HCT116 (cell line): ENCODE measurements around the gene PDE4C. TPM values are rescaled to one million over a fixed set of nuclear protein-coding genes. Genes with fewer than 3 reads are reported as not detected.

Experiments
- ATAC-seq: fragments of 200-7000 bp; cut with Tn5 transposase; 2 replicates; pipeline ENCODE4 v1.9.1; 2020; ENCODE audit warnings: mild to moderate bottlenecking, moderate library complexity
- BruUV-seq: library from RNA; stranded (reverse); fragments of 400-500 nt; replicated peaks from 2 replicates; lab custom pipeline; 2021; lab: Mats Ljungman, UMichigan
- CTCF ChIA-PET: fragments of 300-600 bp; sonication (Branson Sonifier 250); formaldehyde crosslinking; loops from one replicate; lab custom pipeline; 2021; ENCODE audit warnings: antibody characterized with exemption; lab: Charles Lee
- POLR2A ChIA-PET: fragments of 300-600, 350-600 bp; sonication (Branson Sonifier 250); formaldehyde crosslinking; loops from one replicate; lab custom pipeline; 2021; ENCODE audit warnings: antibody characterized with exemption; lab: Charles Lee
- RAD21 ChIA-PET, 2 experiments: fragments of 300-600 bp; sonication (Branson Sonifier 250); formaldehyde crosslinking; loops; one replicate each; lab custom pipeline; 2023; ENCODE audit warnings: low total read pairs in 2 of 2; ENCODE audit not compliant: uncharacterized antibody in 2 of 2, unreplicated experiment in 2 of 2, low non-redundant PET in 1 of 2; lab: Charles Lee
- DNase-seq: peaks from one replicate; pipeline ENCODE4 v3.0.0-alpha.2; 2010; ENCODE audit warnings: low read depth, low spot score
- H2AFZ ChIP-seq: fragments of 200-600 bp; shearing (Covaris generic), sonication (generic); 2 replicates; pipeline ENCODE4 v1.6.1; 2017; ENCODE audit warnings: low read depth, mixed run types, mixed read lengths, antibody characterized with exemption, low read length; ENCODE audit not compliant: poor library complexity, severe bottlenecking
- H3K27ac ChIP-seq: 2 replicates; pipeline ENCODE4 v1.5.1; 2012; ENCODE audit warnings: low read depth, low read length
- H3K27me3 ChIP-seq: fragments of 200-600 bp; sonication (generic); 2 replicates; pipeline ENCODE4 v1.6.1; 2016; ENCODE audit warnings: mixed run types, low read length, mixed read lengths; ENCODE audit not compliant: insufficient read depth
- H3K36me3 ChIP-seq, 2 experiments: fragments of 200-500 bp in 1 of 2; fragments of 200-600 bp in 1 of 2; sonication (Bioruptor generic) in 1 of 2; sonication (generic) in 1 of 2; 2 replicates each; pipeline versions ENCODE4 v1.5.1 to v1.6.1; 2014 to 2016; ENCODE audit warnings: low read length in 2 of 2, inconsistent platforms in 1 of 2, mixed read lengths in 1 of 2, mixed run types in 1 of 2; ENCODE audit not compliant: insufficient read depth in 2 of 2, control insufficient read depth in 1 of 2
- H3K4me1 ChIP-seq, 2 experiments: fragments of 200-600 bp in 1 of 2; sonication (generic) in 1 of 2; 2 replicates each; pipeline versions ENCODE4 v1.5.1 to v1.6.1; 2012 to 2017; ENCODE audit warnings: low read length in 2 of 2, inconsistent platforms in 1 of 2, mild to moderate bottlenecking in 1 of 2, mixed read lengths in 1 of 2, mixed run types in 1 of 2, moderate library complexity in 1 of 2; ENCODE audit not compliant: insufficient read depth in 2 of 2, control insufficient read depth in 1 of 2
- H3K4me2 ChIP-seq: fragments of 200-600 bp; sonication (generic); 2 replicates; pipeline ENCODE4 v1.6.1; 2017; ENCODE audit warnings: mixed run types, low read length, mixed read lengths
- H3K4me3 ChIP-seq, 2 experiments: fragments of 200-600 bp in 1 of 2; sonication (generic) in 1 of 2; replicated peaks in 1 of 2; 2 replicates each; pipeline ENCODE4 v1.5.1; 2011 to 2016; ENCODE audit warnings: low read length in 2 of 2, control low read depth in 1 of 2, low read depth in 1 of 2, mild to moderate bottlenecking in 1 of 2, mixed read lengths in 1 of 2, mixed run types in 1 of 2
- H3K79me2 ChIP-seq: fragments of 200-600 bp; sonication (generic); 2 replicates; pipeline ENCODE4 v1.6.1; 2017; ENCODE audit warnings: mild to moderate bottlenecking, mixed run types, low read length, moderate library complexity, mixed read lengths; ENCODE audit not compliant: insufficient read depth
- H3K9ac ChIP-seq: fragments of 200-600 bp; sonication (generic); 2 replicates; pipeline ENCODE4 v1.6.1; 2016; ENCODE audit warnings: low read length, mixed read lengths
- H3K9me2 ChIP-seq: fragments of 200-600 bp; sonication (generic), shearing (Covaris generic); 2 replicates; pipeline ENCODE4 v1.6.1; 2017; ENCODE audit warnings: mixed run types, mild to moderate bottlenecking, moderate library complexity; ENCODE audit not compliant: insufficient read depth
- H3K9me3 ChIP-seq, 2 experiments: fragments of 200-500 bp in 1 of 2; fragments of 200-600 bp in 1 of 2; sonication (Bioruptor generic) in 1 of 2; sonication (generic) in 1 of 2; 2 replicates each; pipeline ENCODE4 v1.6.1; 2014 to 2017; ENCODE audit warnings: low read length in 2 of 2, mixed read lengths in 2 of 2, inconsistent platforms in 1 of 2, low read depth in 1 of 2, mild to moderate bottlenecking in 1 of 2, mixed run types in 1 of 2, moderate library complexity in 1 of 2; ENCODE audit not compliant: control insufficient read depth in 1 of 2, insufficient read depth in 1 of 2
- H4K20me1 ChIP-seq: fragments of 200-600 bp; sonication (generic), shearing (Covaris generic); 2 replicates; pipeline ENCODE4 v1.6.1; 2017; ENCODE audit warnings: mixed run types, mild to moderate bottlenecking, moderate library complexity; ENCODE audit not compliant: insufficient read depth
- POLR2AphosphoS5 ChIP-seq: IDR thresholded peaks from 2 replicates; pipeline ENCODE4 v1.6.1; 2011; ENCODE audit warnings: mild to moderate bottlenecking, low read depth, low read length, moderate library complexity
- YY1 ChIP-seq: IDR thresholded peaks from 2 replicates; pipeline ENCODE4 v1.6.1; 2011; ENCODE audit warnings: low read length, low read depth, moderate library complexity, mild to moderate bottlenecking; ENCODE audit not compliant: insufficient replicate concordance; ENCODE audit errors: extremely low read depth
- ZBTB33 ChIP-seq: IDR thresholded peaks from 2 replicates; pipeline ENCODE4 v1.6.1; 2011; ENCODE audit warnings: mild to moderate bottlenecking, low read length, moderate library complexity; ENCODE audit not compliant: insufficient replicate concordance; ENCODE audit errors: extremely low read depth
- ZFX ChIP-seq: fragments of 450-650 bp; IDR thresholded peaks from 2 replicates; pipeline ENCODE4 v1.6.1; 2017
- intact Hi-C: fragments of 100-400 bp; cut with micrococcal nuclease; formaldehyde crosslinking; loops from 2 replicates; pipeline ENCODE4 v1.10.0; 2022
- total RNA-seq: library from RNA; stranded (reverse); gene quantifications from one replicate; pipeline ENCODE4 v1.2.1, GENCODE V29; 2021; ENCODE audit not compliant: unreplicated experiment
- TF ChIP-seq, protein P1 (sequence below): IDR thresholded peaks from 2 replicates; pipeline ENCODE4 v1.6.1; 2012

PDE4C gene
- total RNA-seq, 1 experiment from 2014 or later, result 1.5 TPM

- ChIA-PET RAD21 (interaction anchor here in 1 of 2 experiments (1.0 kb wide), 1 partner anchor 19 kb away, joined by 3 read pairs; no protein-coding TSS in a partner anchor), CTCF (interaction anchor here (0.6 to 5.9 kb wide), 6 partner anchors 9 to 123 kb away, joined by 3 to 106 read pairs (median 6); partner anchors contain the start of gene MPV17L2), POLR2A (interaction anchor here (1.1 to 2.8 kb wide), 6 partner anchors 13 to 75 kb away, joined by 3 to 23 read pairs (median 6); partner anchors contain the start of genes JUND and MPV17L2)
- no peaks in the 10 kb centered on the region for H4K20me1 ChIP-seq
- H3K36me3 ChIP-seq, result peaks cover 3 to 7% of the 10 kb centered on the region in 2 experiments; a peak in 3 of 4 replicates
- H3K27me3 ChIP-seq, result no peaks in the 10 kb centered on the region
- BruUV-seq, result no TSS peak
- TF ChIP-seq ZFX (no peak), YY1 (peak; percentile 25), POLR2AphosphoS5 (0 out of 2 replicates have a peak, but pooled peaks have one; percentile 44)
- H2AFZ ChIP-seq, result peak overlapping the region; percentile 56
- DNase-seq, result no peak
- peak overlapping the region; percentile 88 for H3K4me2 ChIP-seq
- ATAC-seq, result no peak
- peak overlapping the region; percentile 69 to 92 for H3K4me3 ChIP-seq
- intact Hi-C loops, result loop anchor here (10.0 kb wide), 1 partner anchor 119 kb away; the partner anchor contains the start of gene LSM4
- H3K27ac ChIP-seq, result peak overlapping the region; percentile 90
- no peaks in the 10 kb centered on the region for H3K9me2 ChIP-seq
- no peaks in the 10 kb centered on the region for H3K9me3 ChIP-seq
- H3K9ac ChIP-seq, result peak overlapping the region; percentile 81
- peaks cover 13 to 32% of the 10 kb centered on the region in 2 experiments for H3K4me1 ChIP-seq
- H3K79me2 ChIP-seq, result peaks cover 16% of the 10 kb centered on the region; the same call in 1 of the 2 replicates
Observed at GRCh38 chr19:18205200-18205892, 20.9 kb downstream of the PDE4C start.

DNA sequence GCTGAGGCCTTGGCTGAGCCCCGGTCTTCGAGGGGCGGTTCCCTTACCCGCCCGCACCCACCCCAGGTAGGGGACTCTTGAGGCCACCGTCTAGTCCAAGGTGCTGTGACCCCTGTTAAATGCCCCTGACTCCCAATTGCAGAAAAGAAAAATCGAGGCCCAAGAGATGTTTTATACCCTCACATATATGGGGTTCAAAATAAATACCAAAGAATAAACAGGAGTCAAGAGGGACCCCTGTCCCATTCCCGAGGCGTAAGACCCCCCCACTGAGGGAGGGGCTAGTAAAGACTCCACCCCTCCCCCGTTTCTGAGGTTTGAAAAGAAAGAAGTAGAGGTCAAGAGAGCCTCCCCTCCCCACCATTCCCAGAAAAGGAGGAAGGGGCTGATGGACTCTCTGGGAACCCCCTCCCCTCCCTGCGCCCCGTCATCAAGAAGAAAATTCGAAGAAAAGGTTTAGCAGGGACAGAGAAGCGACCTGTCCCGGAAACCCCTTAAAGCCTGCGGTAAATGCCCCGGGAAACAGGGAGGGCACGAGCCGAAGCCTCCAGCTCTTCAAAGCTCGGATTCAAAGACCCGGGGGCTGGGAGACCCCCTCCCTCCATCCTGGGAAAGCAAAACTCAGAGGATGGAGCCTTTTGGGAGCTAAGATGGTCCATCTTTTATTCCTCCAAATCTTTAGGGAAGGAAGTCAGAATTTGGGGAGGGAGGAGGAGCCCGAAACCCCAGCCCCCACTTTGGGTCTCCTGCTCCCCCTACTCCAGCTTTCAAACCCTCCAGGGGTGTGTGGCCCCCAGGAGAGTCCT lies 21.6 kb downstream of the PDE4C start:
- DNase-seq (no peak), ATAC-seq (peak; percentile 30)
- Histone ChIP-seq H3K36me3 (peaks cover 3 to 9% of the 10 kb centered on the region in 2 experiments; a peak in 3 of 4 replicates), H3K4me1 (peaks cover 13 to 32% of the 10 kb centered on the region in 2 experiments), H3K79me2 (peaks cover 16% of the 10 kb centered on the region; the same call in 1 of the 2 replicates), H3K4me3 (peak overlapping the region; percentile 69 to 92), H3K4me2 (peak overlapping the region; percentile 88), H3K27me3 (no peaks in the 10 kb centered on the region), H4K20me1 (no peaks in the 10 kb centered on the region), H3K9me3 (no peaks in the 10 kb centered on the region), H3K9me2 (no peaks in the 10 kb centered on the region), H2AFZ (peak overlapping the region; percentile 56), H3K27ac (peak overlapping the region; percentile 90), H3K9ac (peak overlapping the region; percentile 81)
- RAD21 ChIA-PET, result interaction anchor here (1.0 to 1.2 kb wide), 3 partner anchors 20 to 91 kb away, joined by 3 to 6 read pairs (median 4); no protein-coding TSS in a partner anchor
- POLR2A ChIA-PET, result interaction anchor here (1.1 to 2.8 kb wide), 8 partner anchors 10 to 186 kb away, joined by 3 to 23 read pairs (median 6); partner anchors contain the start of genes JUND and MPV17L2
- BruUV-seq, result TSS peak; percentile 88
- intact Hi-C loops, result loop anchor here (10.0 kb wide), 1 partner anchor 120 kb away; the partner anchor contains the start of gene LSM4
- TF ChIP-seq POLR2AphosphoS5, result peak; percentile 58
- TF ChIP-seq, protein P1, sequence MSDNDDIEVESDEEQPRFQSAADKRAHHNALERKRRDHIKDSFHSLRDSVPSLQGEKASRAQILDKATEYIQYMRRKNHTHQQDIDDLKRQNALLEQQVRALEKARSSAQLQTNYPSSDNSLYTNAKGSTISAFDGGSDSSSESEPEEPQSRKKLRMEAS, result no peak
- no peak for TF ChIP-seq ZBTB33
- CTCF ChIA-PET, result interaction anchor here (0.6 to 5.9 kb wide), 8 partner anchors 9 to 124 kb away, joined by 3 to 106 read pairs (median 5); partner anchors contain the start of gene MPV17L2
